ENCODE data around the gene ART3. TPM values are rescaled to one million over a fixed set of nuclear protein-coding genes. Genes with fewer than 3 reads are reported as not detected.

Gene ART3
- total RNA-seq, 2 donors from 2014 or later, result 75.6 to 139 TPM

DNA sequence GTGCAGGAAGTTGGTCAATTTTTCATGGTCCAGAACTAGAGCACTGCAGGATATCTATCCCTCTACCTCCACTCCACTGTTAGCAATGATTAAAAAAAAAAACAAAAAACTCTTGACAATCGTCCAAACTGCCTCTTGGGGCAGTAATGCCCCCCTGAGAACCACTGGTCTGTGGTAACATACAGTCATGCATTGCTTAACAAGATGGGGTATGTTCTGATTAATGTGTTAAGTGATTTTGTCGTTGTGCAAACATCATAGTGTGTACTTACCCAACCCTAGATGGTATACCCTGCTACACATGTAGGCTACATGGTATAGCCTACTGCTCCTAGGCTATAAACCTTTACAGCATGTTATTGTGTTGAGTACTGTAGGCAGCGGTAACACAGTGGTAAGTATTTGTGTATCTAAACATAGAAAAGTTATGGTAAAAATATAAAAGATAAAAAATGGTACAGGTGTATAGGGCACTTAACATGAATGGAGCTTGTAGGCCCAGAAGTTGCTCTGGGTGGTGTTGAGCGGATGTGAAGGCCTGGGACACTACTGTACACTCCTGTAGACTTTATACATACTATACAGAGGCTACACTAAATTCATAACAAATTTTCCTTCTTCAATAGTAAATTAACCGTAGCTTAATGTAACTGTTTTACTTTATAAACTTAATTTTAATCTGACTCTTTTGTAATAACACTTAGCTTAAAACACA is 34.1 kb downstream of the ART3 start:
- no peak for DNase-seq (ENCODE audit: low spot score)
- Histone ChIP-seq H3K27ac (no peak overlapping the region), H3K27me3 (no peaks in the 10 kb centered on the region), H3K9me3 (no peaks in the 10 kb centered on the region), H3K4me1 (peaks cover 0 to 4% of the 10 kb centered on the region in 2 donors), H3K4me3 (no peak overlapping the region), H3K36me3 (peaks cover 21% of the 10 kb centered on the region)
- TF ChIP-seq, protein P1, sequence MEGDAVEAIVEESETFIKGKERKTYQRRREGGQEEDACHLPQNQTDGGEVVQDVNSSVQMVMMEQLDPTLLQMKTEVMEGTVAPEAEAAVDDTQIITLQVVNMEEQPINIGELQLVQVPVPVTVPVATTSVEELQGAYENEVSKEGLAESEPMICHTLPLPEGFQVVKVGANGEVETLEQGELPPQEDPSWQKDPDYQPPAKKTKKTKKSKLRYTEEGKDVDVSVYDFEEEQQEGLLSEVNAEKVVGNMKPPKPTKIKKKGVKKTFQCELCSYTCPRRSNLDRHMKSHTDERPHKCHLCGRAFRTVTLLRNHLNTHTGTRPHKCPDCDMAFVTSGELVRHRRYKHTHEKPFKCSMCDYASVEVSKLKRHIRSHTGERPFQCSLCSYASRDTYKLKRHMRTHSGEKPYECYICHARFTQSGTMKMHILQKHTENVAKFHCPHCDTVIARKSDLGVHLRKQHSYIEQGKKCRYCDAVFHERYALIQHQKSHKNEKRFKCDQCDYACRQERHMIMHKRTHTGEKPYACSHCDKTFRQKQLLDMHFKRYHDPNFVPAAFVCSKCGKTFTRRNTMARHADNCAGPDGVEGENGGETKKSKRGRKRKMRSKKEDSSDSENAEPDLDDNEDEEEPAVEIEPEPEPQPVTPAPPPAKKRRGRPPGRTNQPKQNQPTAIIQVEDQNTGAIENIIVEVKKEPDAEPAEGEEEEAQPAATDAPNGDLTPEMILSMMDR (IDR thresholded peaks at IDR 0.05), result no peak

DNA sequence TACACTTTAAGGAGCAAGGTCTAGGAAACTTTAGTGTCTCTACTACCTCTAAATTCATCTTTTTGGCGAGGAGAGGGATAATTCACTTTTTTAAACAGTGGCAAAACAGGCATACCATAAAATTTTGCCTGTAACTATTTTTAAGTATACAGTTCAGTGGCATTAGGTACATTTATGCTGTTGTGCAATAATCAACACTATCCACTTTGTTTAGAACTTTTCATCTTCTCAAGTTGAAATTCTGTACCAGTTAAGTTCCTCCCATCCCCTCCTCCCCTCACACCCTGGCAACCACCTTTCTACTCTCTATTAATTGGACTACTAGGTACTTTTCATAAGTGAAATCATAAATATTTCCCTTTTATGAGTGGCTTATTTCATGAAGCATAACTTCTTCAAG is 42.3 kb downstream of the ART3 start:
- Histone ChIP-seq H3K4me1 (no peaks in the 10 kb centered on the region), H3K9me3 (no peaks in the 10 kb centered on the region), H3K27ac (no peak overlapping the region), H3K4me3 (no peak overlapping the region), H3K27me3 (no peaks in the 10 kb centered on the region), H3K36me3 (peaks cover 68% of the 10 kb centered on the region)
- TF ChIP-seq, protein P1 (IDR thresholded peaks at IDR 0.05), result no peak
- DNase-seq (ENCODE audit: low spot score), result no peak

DNA sequence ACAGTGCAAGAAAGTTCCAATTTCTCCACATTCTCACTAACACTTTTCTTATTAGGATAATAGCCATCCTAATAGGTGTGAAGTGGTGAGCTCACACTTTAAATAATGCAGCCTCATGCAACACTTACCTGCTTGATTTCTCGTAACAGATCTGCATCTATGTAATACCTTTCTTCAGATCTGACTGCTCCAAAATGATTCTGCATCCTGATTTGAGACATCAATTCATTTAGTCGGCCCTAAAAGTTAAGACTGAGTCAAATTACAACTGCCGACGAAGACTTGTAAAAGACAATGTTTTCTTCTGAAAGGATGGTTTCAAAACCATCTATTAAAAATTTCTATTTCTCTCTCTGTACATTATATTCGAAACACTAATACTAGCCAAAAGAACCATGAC is 43.0 kb downstream of the ART3 start:
- TF ChIP-seq, protein P1 (IDR thresholded peaks at IDR 0.05), result no peak
- H3K27me3 ChIP-seq, result no peaks in the 10 kb centered on the region

DNA sequence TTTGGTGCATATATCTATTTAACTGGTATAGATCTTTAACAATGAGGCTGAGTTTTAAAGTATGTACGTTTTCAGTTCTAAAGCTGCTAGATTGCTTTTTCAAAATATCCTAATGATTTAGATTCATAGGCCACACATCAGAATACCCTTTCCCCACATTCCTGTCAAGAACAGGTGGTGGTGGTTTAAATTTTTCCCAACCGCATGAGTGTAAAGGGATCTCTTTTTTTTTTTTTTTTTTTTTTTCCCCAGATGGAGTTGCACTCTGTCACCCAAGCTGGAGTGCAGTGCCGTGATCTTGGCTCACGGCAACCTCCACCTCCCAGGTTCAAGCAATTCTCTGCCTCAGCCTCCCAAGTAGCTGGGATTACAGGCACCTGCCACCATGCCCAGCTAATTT is 45.7 kb downstream of the ART3 start:
- TF ChIP-seq, protein P1 (IDR thresholded peaks at IDR 0.05), result no peak
- no peaks in the 10 kb centered on the region for H3K27me3 ChIP-seq
- H3K36me3 ChIP-seq, result peaks cover 58% of the 10 kb centered on the region
- DNase-seq (ENCODE audit: low spot score), result no peak
- no peaks in the 10 kb centered on the region for H3K9me3 ChIP-seq
- H3K27ac ChIP-seq, result no peak overlapping the region
- H3K4me3 ChIP-seq, result no peak overlapping the region
- no peaks in the 10 kb centered on the region for H3K4me1 ChIP-seq

More for the DNA sequence above, 43.0 kb downstream of the ART3 start:
- Histone ChIP-seq H3K27ac (no peak overlapping the region), H3K9me3 (no peaks in the 10 kb centered on the region), H3K4me1 (no peaks in the 10 kb centered on the region), H3K4me3 (no peak overlapping the region), H3K36me3 (peaks cover 65% of the 10 kb centered on the region)
- no peak for DNase-seq (ENCODE audit: low spot score)

DNA sequence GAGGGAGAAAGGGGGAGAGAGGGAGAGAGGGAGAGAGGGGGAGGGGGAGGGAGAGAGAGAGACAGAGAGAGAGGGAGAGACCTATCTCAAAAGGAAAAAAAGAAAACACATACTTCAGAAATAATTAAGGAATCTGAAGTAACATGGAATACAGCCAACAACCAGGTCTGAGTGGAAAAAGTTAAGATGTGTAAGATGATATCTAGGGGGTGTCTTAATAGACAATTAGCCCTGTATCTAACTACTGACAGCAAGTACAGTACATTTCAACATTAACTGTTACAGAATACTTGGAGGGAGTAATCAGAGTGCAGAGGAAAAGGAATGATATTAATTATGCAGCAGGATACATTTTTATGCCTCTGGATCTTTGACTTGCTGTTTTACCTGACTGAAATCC is 51.3 kb downstream of the ART3 start:
- H3K9me3 ChIP-seq, result no peaks in the 10 kb centered on the region
- no peak overlapping the region for H3K4me3 ChIP-seq
- H3K27me3 ChIP-seq, result no peaks in the 10 kb centered on the region
- TF ChIP-seq, protein P1 (IDR thresholded peaks at IDR 0.05), result no peak
- H3K4me1 ChIP-seq, result no peaks in the 10 kb centered on the region
- H3K27ac ChIP-seq, result no peak overlapping the region
- H3K36me3 ChIP-seq, result peaks cover 53% of the 10 kb centered on the region
- no peak for DNase-seq (ENCODE audit: low spot score)

DNA sequence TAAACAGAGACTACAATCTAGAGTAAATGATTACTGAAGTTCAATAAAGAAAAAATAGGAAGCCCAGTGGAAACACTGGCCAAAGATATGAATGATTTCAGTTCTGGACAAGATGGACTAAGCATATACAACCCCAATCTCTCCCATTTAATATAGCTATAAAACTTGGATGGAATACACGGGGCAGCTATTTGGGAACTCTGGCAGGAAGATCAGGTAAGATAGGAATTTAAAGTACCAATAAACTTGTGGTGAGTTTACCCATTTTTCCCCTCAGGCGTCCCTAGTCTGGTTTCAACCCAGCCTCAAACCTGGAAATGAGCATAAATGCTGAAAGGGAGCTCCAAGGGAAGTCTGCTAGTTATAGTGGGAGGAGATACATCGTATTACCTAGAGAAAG is 53.2 kb downstream of the ART3 start:
- TF ChIP-seq, protein P1 (IDR thresholded peaks at IDR 0.05), result no peak
- no peak for DNase-seq (ENCODE audit: low spot score)
- Histone ChIP-seq H3K27me3 (no peaks in the 10 kb centered on the region), H3K36me3 (peaks cover 49% of the 10 kb centered on the region), H3K9me3 (no peaks in the 10 kb centered on the region), H3K27ac (no peak overlapping the region), H3K4me3 (no peak overlapping the region), H3K4me1 (no peaks in the 10 kb centered on the region)

All from right atrium auricular region (tissue), 2 donors.